IPS-15b (cell line): ENCODE data around the gene RNF149.
"Not testable (repeated sequence)": the region's sequence is repeated elsewhere in the genome, so short reads cannot be mapped to it uniquely, and the experiment has no call there.

Experiments
- H3K27me3 ChIP-seq: one replicate; pipeline ENCODE4 v1.6.1; 2013; ENCODE audit warnings: low read length; ENCODE audit not compliant: control insufficient read depth, insufficient read depth
- H3K36me3 ChIP-seq: one replicate; pipeline ENCODE4 v1.6.1; 2013; ENCODE audit warnings: low read length; ENCODE audit not compliant: control insufficient read depth, insufficient read depth
- H3K4me1 ChIP-seq: one replicate; pipeline ENCODE4 v1.6.1; 2013; ENCODE audit warnings: mild to moderate bottlenecking, low read length; ENCODE audit not compliant: control insufficient read depth, insufficient read depth
- H3K4me3 ChIP-seq: one replicate; pipeline ENCODE4 v1.5.1; 2013; ENCODE audit warnings: low read depth, low read length
- H3K9ac ChIP-seq: one replicate; pipeline ENCODE4 v1.6.1; 2013; ENCODE audit warnings: low read depth, mild to moderate bottlenecking, low read length
- H3K9me3 ChIP-seq: one replicate; pipeline ENCODE4 v1.6.1; 2013; ENCODE audit warnings: mild to moderate bottlenecking, low read length; ENCODE audit not compliant: control insufficient read depth, insufficient read depth

Gene RNF149

GRCh38 chr2:101252408-101253012 is 56.0 kb downstream of the RNF149 start, which contains the start of gene CNOT11:
Gene CNOT11, plus strand, starts transcription at chr2:101252886. Its CDS starts 79 bp downstream, at chr2:101252965.
- no peaks in the 10 kb centered on the region for H3K36me3 ChIP-seq
- H3K4me3 ChIP-seq = peak within 1 kb of the TSS; percentile 89
- no peaks in the 10 kb centered on the region for H3K9me3 ChIP-seq
- H3K4me1 ChIP-seq = peaks cover 13% of the 10 kb centered on the region
- H3K27me3 ChIP-seq = no peaks in the 10 kb centered on the region
- peak within 1 kb of the TSS; percentile 76 for H3K9ac ChIP-seq

- H3K9ac ChIP-seq = peak overlapping the region; percentile 38
- H3K36me3 ChIP-seq = no peaks in the 10 kb centered on the region
- peak overlapping the region; percentile 87 for H3K4me3 ChIP-seq
- H3K4me1 ChIP-seq = peaks cover 13% of the 10 kb centered on the region
- H3K27me3 ChIP-seq = no peaks in the 10 kb centered on the region
- no peaks in the 10 kb centered on the region for H3K9me3 ChIP-seq
Measured at GRCh38 chr2:101251844-101252407, 56.6 kb downstream of the RNF149 start.

GRCh38 chr2:101251246-101251781 is 57.2 kb downstream of the RNF149 start:
- peak overlapping the region; percentile 38 for H3K9ac ChIP-seq
- not testable (repeated sequence) for H3K27me3 ChIP-seq, H3K36me3 ChIP-seq, H3K9me3 ChIP-seq
- H3K4me1 ChIP-seq = peaks cover 13% of the 10 kb centered on the region
- peak overlapping the region; percentile 87 for H3K4me3 ChIP-seq

- Histone ChIP-seq H3K36me3 (no peaks in the 10 kb centered on the region), H3K27me3 (no peaks in the 10 kb centered on the region), H3K4me3 (no peak overlapping the region), H3K4me1 (peaks cover 13% of the 10 kb centered on the region), H3K9me3 (no peaks in the 10 kb centered on the region), H3K9ac (no peak overlapping the region)
Measured at GRCh38 chr2:101249826-101250225, 58.7 kb downstream of the RNF149 start.

GRCh38 chr2:101248756-101249155 is 59.7 kb downstream of the RNF149 start:
- not testable (repeated sequence) for H3K9me3 ChIP-seq, H3K27me3 ChIP-seq, H3K36me3 ChIP-seq, H3K9ac ChIP-seq, H3K4me3 ChIP-seq
- H3K4me1 ChIP-seq = peaks cover 13% of the 10 kb centered on the region

- H3K4me1 ChIP-seq, H3K27me3 ChIP-seq, H3K9ac ChIP-seq, H3K9me3 ChIP-seq, H3K4me3 ChIP-seq, H3K36me3 ChIP-seq: not testable (repeated sequence)
Measured at GRCh38 chr2:101245468-101245867, 63.0 kb downstream of the RNF149 start.

- H3K4me1 ChIP-seq, H3K9ac ChIP-seq, H3K27me3 ChIP-seq, H3K4me3 ChIP-seq, H3K9me3 ChIP-seq, H3K36me3 ChIP-seq: not testable (repeated sequence)
Measured at GRCh38 chr2:101244899-101245298, 63.6 kb downstream of the RNF149 start.

GRCh38 chr2:101244373-101244772 is 64.1 kb downstream of the RNF149 start:
- H3K4me1 ChIP-seq, H3K36me3 ChIP-seq, H3K9me3 ChIP-seq, H3K9ac ChIP-seq, H3K27me3 ChIP-seq, H3K4me3 ChIP-seq: not testable (repeated sequence)

GRCh38 chr2:101241158-101241557 is 67.3 kb downstream of the RNF149 start:
- no peak overlapping the region for H3K9ac ChIP-seq
- H3K9me3 ChIP-seq = no peaks in the 10 kb centered on the region
- no peaks in the 10 kb centered on the region for H3K36me3 ChIP-seq
- no peaks in the 10 kb centered on the region for H3K4me1 ChIP-seq
- H3K27me3 ChIP-seq = no peaks in the 10 kb centered on the region
- no peak overlapping the region for H3K4me3 ChIP-seq

GRCh38 chr2:101240694-101241093 is 67.8 kb downstream of the RNF149 start:
- not testable (repeated sequence) for H3K27me3 ChIP-seq, H3K9ac ChIP-seq, H3K4me3 ChIP-seq, H3K4me1 ChIP-seq, H3K9me3 ChIP-seq, H3K36me3 ChIP-seq

- H3K9ac ChIP-seq, H3K4me1 ChIP-seq, H3K36me3 ChIP-seq, H3K4me3 ChIP-seq, H3K9me3 ChIP-seq, H3K27me3 ChIP-seq: not testable (repeated sequence)
Measured at GRCh38 chr2:101239760-101240118, 68.8 kb downstream of the RNF149 start.

- Histone ChIP-seq H3K4me3 (no peak overlapping the region), H3K36me3 (no peaks in the 10 kb centered on the region), H3K4me1 (no peaks in the 10 kb centered on the region), H3K9me3 (no peaks in the 10 kb centered on the region), H3K27me3 (no peaks in the 10 kb centered on the region), H3K9ac (no peak overlapping the region)
Measured at GRCh38 chr2:101238930-101239759, 69.4 kb downstream of the RNF149 start.
